NB4 (cell line): ENCODE results near the gene UBQLN1.

Source experiments
- MYC ChIP-seq: IDR thresholded peaks from 2 replicates; pipeline ENCODE4 v1.6.1; 2011; ENCODE audit warnings: low read depth, low read length
- POLR2A ChIP-seq: IDR thresholded peaks from 2 replicates; pipeline ENCODE4 v1.6.1; 2011; ENCODE audit warnings: mild to moderate bottlenecking; ENCODE audit not compliant: insufficient read length; ENCODE audit errors: extremely low read depth
- TF ChIP-seq, protein P1 (sequence below): IDR thresholded peaks from one replicate; pipeline ENCODE4 v1.5.1; 2012; ENCODE audit warnings: low read depth, low read length
- TF ChIP-seq, protein P2 (sequence below): IDR thresholded peaks from 2 replicates; pipeline ENCODE4 v1.6.1; 2011; ENCODE audit warnings: low read depth, low read length

DNA sequence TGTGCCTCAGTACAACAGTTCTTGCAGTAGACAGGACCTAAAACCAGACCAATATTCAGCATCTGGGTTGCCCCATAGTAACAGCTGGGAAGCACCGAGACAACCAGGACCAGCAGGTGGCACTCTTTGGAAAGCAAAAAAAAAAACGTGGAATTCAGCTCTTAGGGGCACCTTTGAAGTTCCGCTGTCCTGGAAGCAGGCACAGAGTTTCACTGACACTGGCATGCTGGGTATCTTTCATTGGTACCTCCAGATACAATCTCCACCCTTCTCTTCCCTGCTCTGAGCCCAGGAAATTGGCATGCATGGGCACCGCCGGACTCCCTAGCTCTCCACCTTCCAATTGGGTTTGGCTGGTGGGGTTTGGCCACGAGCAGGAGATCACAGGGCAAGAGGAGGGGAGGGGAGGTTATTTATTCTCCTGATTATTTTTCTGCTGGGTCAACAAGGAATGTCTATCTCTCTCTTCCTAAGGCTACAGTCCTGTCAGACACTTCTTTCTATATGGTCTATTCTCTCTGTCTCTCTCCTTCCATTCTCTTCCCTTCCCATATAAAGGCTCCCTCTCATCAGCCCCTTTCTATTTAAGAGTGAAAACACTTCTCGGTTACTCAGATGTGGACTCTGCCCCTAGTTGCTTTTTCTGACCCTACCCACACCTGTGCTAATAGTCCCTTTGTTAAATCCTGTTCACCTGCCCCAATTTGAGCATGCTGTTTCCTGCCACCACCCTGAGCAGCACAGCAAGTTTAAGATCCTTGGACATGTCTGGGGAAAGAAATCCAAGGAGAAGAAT, 86.7 kb downstream of the UBQLN1 start:
- TF ChIP-seq, protein P1, sequence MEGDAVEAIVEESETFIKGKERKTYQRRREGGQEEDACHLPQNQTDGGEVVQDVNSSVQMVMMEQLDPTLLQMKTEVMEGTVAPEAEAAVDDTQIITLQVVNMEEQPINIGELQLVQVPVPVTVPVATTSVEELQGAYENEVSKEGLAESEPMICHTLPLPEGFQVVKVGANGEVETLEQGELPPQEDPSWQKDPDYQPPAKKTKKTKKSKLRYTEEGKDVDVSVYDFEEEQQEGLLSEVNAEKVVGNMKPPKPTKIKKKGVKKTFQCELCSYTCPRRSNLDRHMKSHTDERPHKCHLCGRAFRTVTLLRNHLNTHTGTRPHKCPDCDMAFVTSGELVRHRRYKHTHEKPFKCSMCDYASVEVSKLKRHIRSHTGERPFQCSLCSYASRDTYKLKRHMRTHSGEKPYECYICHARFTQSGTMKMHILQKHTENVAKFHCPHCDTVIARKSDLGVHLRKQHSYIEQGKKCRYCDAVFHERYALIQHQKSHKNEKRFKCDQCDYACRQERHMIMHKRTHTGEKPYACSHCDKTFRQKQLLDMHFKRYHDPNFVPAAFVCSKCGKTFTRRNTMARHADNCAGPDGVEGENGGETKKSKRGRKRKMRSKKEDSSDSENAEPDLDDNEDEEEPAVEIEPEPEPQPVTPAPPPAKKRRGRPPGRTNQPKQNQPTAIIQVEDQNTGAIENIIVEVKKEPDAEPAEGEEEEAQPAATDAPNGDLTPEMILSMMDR: peak; percentile 57
- no peak for TF ChIP-seq POLR2A
- TF ChIP-seq, protein P2, sequence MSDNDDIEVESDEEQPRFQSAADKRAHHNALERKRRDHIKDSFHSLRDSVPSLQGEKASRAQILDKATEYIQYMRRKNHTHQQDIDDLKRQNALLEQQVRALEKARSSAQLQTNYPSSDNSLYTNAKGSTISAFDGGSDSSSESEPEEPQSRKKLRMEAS: no peak
- TF ChIP-seq MYC: no peak
